Peyer's patch (tissue), 4 donors: ENCODE results near the gene ATF5.

Source experiments
- POLR2A ChIP-seq, 2 donors: fragments of 450-650 bp; IDR thresholded peaks; one replicate each; pipeline ENCODE4 v1.5.1; 2017; ENCODE audit warnings: antibody characterized with exemption in 2 of 2, mild to moderate bottlenecking in 2 of 2, moderate library complexity in 2 of 2
- TF ChIP-seq, protein P1 (sequence below), 6 experiments: fragments of 450-650 bp in 4 of 6; fragments of 200-600 bp in 2 of 6; sonication (generic) in 1 of 6; IDR thresholded peaks; one replicate each; pipeline ENCODE4 v1.5.1; 2017 to 2019; ENCODE audit warnings: antibody characterized with exemption in 6 of 6, mild to moderate bottlenecking in 3 of 6, moderate library complexity in 1 of 6

DNA sequence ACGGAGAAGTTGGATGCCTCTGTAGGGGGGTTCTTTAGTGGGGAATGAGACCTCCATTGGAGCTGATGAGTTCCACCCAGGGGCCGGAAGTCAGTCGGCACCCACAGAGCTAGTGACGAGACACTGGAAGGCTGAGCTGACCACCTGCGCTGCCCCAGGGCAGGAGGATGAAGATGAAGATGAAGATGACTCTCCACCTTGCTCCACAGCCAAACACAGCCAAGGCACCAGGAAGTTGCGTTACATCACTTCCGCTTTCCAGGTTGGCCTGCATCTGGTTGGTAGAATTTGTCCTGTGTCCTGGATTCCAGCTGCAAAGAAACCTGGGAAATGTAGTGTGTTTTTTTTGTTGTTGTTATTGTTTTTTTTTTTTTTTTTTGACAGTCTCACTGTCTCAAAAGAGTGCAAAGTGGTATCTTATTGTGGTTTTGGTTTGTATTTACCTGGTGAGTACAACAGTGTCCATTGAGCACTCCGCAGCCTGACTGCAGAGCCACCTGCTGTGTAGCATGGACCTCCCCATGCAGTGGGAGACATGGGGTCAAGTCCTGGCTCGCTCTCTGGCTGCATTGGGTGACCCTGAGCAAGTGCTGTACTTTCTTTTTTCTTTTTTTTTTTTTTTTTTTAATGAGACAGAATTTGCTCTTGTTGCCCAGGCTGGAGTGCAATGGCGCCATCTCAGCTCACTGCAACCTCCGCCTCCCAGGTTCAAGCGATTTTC lies 49.6 kb upstream of the ATF5 start:
- TF ChIP-seq, protein P1, sequence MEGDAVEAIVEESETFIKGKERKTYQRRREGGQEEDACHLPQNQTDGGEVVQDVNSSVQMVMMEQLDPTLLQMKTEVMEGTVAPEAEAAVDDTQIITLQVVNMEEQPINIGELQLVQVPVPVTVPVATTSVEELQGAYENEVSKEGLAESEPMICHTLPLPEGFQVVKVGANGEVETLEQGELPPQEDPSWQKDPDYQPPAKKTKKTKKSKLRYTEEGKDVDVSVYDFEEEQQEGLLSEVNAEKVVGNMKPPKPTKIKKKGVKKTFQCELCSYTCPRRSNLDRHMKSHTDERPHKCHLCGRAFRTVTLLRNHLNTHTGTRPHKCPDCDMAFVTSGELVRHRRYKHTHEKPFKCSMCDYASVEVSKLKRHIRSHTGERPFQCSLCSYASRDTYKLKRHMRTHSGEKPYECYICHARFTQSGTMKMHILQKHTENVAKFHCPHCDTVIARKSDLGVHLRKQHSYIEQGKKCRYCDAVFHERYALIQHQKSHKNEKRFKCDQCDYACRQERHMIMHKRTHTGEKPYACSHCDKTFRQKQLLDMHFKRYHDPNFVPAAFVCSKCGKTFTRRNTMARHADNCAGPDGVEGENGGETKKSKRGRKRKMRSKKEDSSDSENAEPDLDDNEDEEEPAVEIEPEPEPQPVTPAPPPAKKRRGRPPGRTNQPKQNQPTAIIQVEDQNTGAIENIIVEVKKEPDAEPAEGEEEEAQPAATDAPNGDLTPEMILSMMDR (IDR thresholded peaks at IDR 0.05), result no peak
- TF ChIP-seq POLR2A (IDR thresholded peaks at IDR 0.05), result no peak
